ENCODE results near the gene RRP36.

RRP36 gene

GRCh38 chr6:43001843-43002242 is 19.6 kb upstream of the RRP36 start:
- H3K79me2 ChIP-seq (ENCODE audit: insufficient read depth, low read length) = no peaks in the 10 kb centered on the region
- TF ChIP-seq CTCF (IDR thresholded peaks at IDR 0.05; ENCODE audit: low read length) (no peak), EZH2 (IDR thresholded peaks at IDR 0.05; ENCODE audit: borderline replicate concordance, low read length) (no peak)
- H3K9ac ChIP-seq (ENCODE audit: low read length) = no peak overlapping the region
- H4K20me1 ChIP-seq (ENCODE audit: insufficient read depth, low read length) = no peaks in the 10 kb centered on the region
- no peak overlapping the region for H3K4me2 ChIP-seq (ENCODE audit: low read length)
- H3F3A ChIP-seq (ENCODE audit: insufficient read depth, low read length) = no peaks in the 10 kb centered on the region
- no peak overlapping the region for H2AFZ ChIP-seq (ENCODE audit: low read length)
- peaks cover 20% of the 10 kb centered on the region for H3K36me3 ChIP-seq (ENCODE audit: insufficient read depth, low read length)
- no peaks in the 10 kb centered on the region for H3K9me2 ChIP-seq (ENCODE audit: low read depth, low read length)
- H3K9me3 ChIP-seq (ENCODE audit: low read length) = no peaks in the 10 kb centered on the region
- H3K27me3 ChIP-seq (ENCODE audit: insufficient read depth, low read length) = no peaks in the 10 kb centered on the region
- H3K27ac ChIP-seq (ENCODE audit: low read depth, low read length, poor library complexity, severe bottlenecking) = no peak overlapping the region
- H3K4me3 ChIP-seq (ENCODE audit: low read depth, low read length, poor library complexity, severe bottlenecking) = no peak overlapping the region
- H3K4me1 ChIP-seq (ENCODE audit: insufficient read depth, low read length, severe bottlenecking) = no peaks in the 10 kb centered on the region

- H2AFZ ChIP-seq (ENCODE audit: low read length) = no peak overlapping the region
- H3K27me3 ChIP-seq (ENCODE audit: insufficient read depth, low read length) = no peaks in the 10 kb centered on the region
- no peaks in the 10 kb centered on the region for H3K9me2 ChIP-seq (ENCODE audit: low read depth, low read length)
- H3K36me3 ChIP-seq (ENCODE audit: insufficient read depth, low read length) = peaks cover 55% of the 10 kb centered on the region
- H4K20me1 ChIP-seq (ENCODE audit: insufficient read depth, low read length) = no peaks in the 10 kb centered on the region
- H3K4me2 ChIP-seq (ENCODE audit: low read length) = no peak overlapping the region
- no peaks in the 10 kb centered on the region for H3K9me3 ChIP-seq (ENCODE audit: low read length)
- no peak overlapping the region for H3K27ac ChIP-seq (ENCODE audit: low read depth, low read length, poor library complexity, severe bottlenecking)
- H3F3A ChIP-seq (ENCODE audit: insufficient read depth, low read length) = no peaks in the 10 kb centered on the region
- H3K9ac ChIP-seq (ENCODE audit: low read length) = no peak overlapping the region
- H3K4me1 ChIP-seq (ENCODE audit: insufficient read depth, low read length, severe bottlenecking) = no peaks in the 10 kb centered on the region
- TF ChIP-seq CTCF (IDR thresholded peaks at IDR 0.05; ENCODE audit: low read length) (no peak), EZH2 (IDR thresholded peaks at IDR 0.05; ENCODE audit: borderline replicate concordance, low read length) (no peak)
- H3K4me3 ChIP-seq (ENCODE audit: low read depth, low read length, poor library complexity, severe bottlenecking) = no peak overlapping the region
- no peaks in the 10 kb centered on the region for H3K79me2 ChIP-seq (ENCODE audit: insufficient read depth, low read length)
Measured at GRCh38 chr6:43005844-43006243, 15.6 kb upstream of the RRP36 start.

- Histone ChIP-seq H2AFZ (ENCODE audit: low read length) (no peak overlapping the region), H3K9ac (ENCODE audit: low read length) (no peak overlapping the region), H3K4me3 (ENCODE audit: low read depth, low read length, poor library complexity, severe bottlenecking) (no peak overlapping the region), H3K4me2 (ENCODE audit: low read length) (no peak overlapping the region), H3F3A (ENCODE audit: insufficient read depth, low read length) (no peaks in the 10 kb centered on the region), H3K9me3 (ENCODE audit: low read length) (no peaks in the 10 kb centered on the region), H3K79me2 (ENCODE audit: insufficient read depth, low read length) (no peaks in the 10 kb centered on the region), H3K4me1 (ENCODE audit: insufficient read depth, low read length, severe bottlenecking) (no peaks in the 10 kb centered on the region), H3K27me3 (ENCODE audit: insufficient read depth, low read length) (no peaks in the 10 kb centered on the region), H3K27ac (ENCODE audit: low read depth, low read length, poor library complexity, severe bottlenecking) (no peak overlapping the region), H3K36me3 (ENCODE audit: insufficient read depth, low read length) (peaks cover 56% of the 10 kb centered on the region), H4K20me1 (ENCODE audit: insufficient read depth, low read length) (no peaks in the 10 kb centered on the region), H3K9me2 (ENCODE audit: low read depth, low read length) (no peaks in the 10 kb centered on the region)
- no peak for TF ChIP-seq CTCF (IDR thresholded peaks at IDR 0.05; ENCODE audit: low read length)
- no peak for TF ChIP-seq EZH2 (IDR thresholded peaks at IDR 0.05; ENCODE audit: borderline replicate concordance, low read length)
Measured at GRCh38 chr6:43006251-43006650, 15.2 kb upstream of the RRP36 start.

All from OCI-LY1 (cell line).